GM19463 (cell line): ENCODE data around the gene TMEM229A.
A peak's percentile ranks its signal among the peaks of the same experiment; 100 is the strongest.
"Not testable (repeated sequence)": the region's sequence is repeated elsewhere in the genome, so short reads cannot be mapped to it uniquely, and the experiment has no call there.

Experiments used
- ATAC-seq: cut with Tn5 transposase; IDR thresholded peaks from one replicate; pipeline ENCODE4 v1.9.1; 2021; ENCODE audit warnings: mild to moderate bottlenecking, moderate library complexity; ENCODE audit not compliant: unreplicated experiment

The TMEM229A gene

DNA sequence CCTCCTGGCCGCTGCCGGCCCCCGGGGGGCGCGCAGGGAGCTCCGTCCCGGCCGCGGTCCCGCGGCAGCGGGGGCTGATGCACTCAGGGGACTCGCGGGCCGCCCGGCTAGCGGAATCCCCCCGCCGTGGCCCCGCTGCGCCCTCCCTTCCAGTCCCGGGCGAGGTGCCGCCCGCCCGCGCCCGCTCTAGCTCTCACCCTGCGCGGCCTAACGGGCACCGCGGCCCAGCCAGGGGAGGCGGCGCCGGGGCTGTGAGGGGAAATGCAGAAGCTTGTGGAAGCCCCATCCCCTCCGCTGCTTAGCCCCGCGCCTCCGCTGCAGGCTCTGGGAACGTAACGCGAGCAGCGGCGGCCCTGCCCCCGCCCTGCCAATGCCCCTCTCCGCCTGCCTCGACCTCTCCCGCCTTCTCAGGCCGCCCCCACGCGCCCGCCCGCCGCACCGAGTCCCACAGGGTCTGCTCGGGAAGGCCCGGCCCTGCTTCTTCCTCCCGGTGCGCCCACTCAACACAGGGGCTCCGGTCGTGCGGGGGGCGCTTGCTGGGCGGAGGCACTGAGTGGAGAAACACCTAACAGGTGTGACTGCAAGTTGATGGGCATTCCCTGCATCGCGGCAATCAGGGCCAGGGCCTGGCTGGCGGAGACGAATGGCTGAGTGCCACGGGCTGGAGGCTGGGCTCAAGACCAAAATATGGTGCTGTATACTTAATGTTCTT lies 384 bp upstream of the TMEM229A start:
- peak; percentile 31 for ATAC-seq

DNA sequence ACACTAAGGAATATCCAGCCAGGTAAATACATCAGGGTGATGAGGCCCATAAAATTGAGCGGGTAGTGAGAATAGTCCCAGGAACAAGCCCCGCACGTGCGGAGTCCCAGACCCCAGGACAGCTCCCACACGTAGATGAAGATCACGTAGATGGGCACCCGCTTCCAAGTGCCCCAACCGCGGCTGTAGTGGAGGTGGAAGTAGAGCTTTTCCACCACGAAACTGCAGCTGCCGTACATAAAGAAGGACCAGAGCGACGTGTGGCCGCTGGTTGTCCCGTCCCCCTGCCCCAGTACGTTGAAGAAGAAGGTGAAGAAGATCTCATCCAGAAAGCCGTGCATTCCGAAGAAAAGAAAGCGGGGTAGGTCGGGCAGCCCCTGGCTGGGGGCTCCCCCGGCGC lies 948 bp downstream of the TMEM229A start:
- ATAC-seq = no peak

DNA sequence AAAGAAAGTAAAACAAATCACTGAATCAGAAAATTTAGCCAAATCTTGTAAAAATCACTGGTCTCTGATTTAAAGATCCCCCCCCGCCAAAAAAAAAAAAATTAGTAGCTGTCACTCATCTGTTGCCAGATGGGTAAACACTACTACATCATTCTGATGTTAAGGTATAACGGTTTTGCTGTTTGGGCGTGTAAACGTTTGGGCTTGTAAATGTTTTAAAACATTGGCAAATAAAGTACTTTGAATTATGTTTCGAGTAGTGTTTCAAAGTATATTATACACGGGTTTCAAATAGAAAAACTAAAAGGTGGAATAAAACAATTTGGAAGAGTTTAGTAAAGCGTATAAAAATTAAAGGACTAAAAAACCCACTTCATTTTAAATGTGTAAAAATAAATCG lies 1.5 kb downstream of the TMEM229A start:
- ATAC-seq = no peak

- no peak for ATAC-seq
These were observed 1.9 kb downstream of the TMEM229A start for GRCh38 chr7:124030964-124031363.

- ATAC-seq = no peak
These were observed 3.3 kb downstream of the TMEM229A start for GRCh38 chr7:124029396-124030188.

GRCh38 chr7:124027236-124027635 lies 5.6 kb downstream of the TMEM229A start:
- ATAC-seq = no peak

GRCh38 chr7:124024329-124024728 lies 8.5 kb downstream of the TMEM229A start:
- ATAC-seq = not testable (repeated sequence)

DNA sequence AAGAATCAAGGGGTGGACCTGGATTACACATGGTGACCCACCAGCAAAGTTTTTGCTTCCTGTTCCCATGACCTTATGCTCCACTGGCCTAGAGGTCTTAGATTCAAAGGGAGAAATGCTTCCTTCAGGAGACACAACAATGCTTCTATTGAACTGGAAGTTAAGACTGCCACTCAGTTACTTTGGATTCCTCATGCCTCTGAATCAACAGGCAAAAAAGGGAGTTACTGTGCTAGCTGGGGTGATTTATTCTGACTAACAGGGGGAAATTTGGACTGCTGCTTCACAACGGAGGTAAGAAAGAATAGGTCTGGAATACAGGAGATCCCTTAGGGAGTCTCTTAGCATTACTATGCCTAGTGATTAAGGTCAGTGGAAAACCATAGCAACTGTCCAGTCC lies 10.3 kb downstream of the TMEM229A start:
- ATAC-seq = no peak

- ATAC-seq = no peak
These were observed 12.8 kb downstream of the TMEM229A start for GRCh38 chr7:124020060-124020459.

DNA sequence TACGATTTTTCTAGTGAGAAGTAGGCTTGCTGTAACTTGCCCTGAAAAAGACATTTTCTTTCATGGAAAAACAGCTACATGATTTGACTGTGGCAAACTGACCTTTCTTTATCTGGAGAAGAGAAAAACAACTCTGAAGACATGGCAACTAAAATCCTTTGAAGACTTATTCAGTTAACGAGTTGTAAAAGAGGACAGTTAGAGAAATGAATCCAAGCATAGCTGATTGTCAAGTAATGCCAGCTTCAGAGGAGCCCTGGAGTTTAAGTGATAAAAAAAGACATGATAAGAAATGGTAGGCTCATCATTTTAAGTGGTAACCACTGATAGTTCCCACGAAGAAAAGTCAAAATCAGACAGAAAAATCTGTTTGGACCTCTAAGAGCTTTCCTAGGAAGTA lies 19.6 kb downstream of the TMEM229A start:
- ATAC-seq = no peak

- no peak for ATAC-seq
These were observed 20.0 kb downstream of the TMEM229A start for GRCh38 chr7:124012864-124013263.

- ATAC-seq = no peak
These were observed 23.5 kb downstream of the TMEM229A start for GRCh38 chr7:124009321-124009720.

GRCh38 chr7:124008296-124008695 lies 24.6 kb downstream of the TMEM229A start:
- ATAC-seq = not testable (repeated sequence)

- ATAC-seq = no peak
These were observed 33.2 kb downstream of the TMEM229A start for GRCh38 chr7:123999703-124000102.

- ATAC-seq = no peak
These were observed 33.9 kb downstream of the TMEM229A start for GRCh38 chr7:123998921-123999320.

DNA sequence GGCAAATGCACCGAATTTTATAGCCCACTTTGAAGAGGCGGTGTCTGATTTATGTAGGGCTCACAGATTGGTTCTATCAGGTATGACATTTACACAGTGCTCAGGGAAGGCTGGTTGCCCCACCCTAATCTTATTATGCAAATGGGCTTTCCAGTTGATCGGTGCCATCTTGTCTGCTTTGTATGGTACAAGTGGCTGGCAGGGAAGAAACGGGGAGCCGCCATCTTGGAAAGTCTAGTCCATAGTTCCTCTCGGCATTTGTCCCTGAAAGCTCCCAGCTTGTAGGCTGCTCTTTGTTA lies 36.6 kb downstream of the TMEM229A start:
- ATAC-seq = no peak

- peak; percentile 53 for ATAC-seq
These were observed 37.1 kb downstream of the TMEM229A start for GRCh38 chr7:123995617-123996326.

- no peak for ATAC-seq
These were observed 38.4 kb downstream of the TMEM229A start for GRCh38 chr7:123994449-123994848.

GRCh38 chr7:123993996-123994395 lies 38.9 kb downstream of the TMEM229A start:
- ATAC-seq = no peak

DNA sequence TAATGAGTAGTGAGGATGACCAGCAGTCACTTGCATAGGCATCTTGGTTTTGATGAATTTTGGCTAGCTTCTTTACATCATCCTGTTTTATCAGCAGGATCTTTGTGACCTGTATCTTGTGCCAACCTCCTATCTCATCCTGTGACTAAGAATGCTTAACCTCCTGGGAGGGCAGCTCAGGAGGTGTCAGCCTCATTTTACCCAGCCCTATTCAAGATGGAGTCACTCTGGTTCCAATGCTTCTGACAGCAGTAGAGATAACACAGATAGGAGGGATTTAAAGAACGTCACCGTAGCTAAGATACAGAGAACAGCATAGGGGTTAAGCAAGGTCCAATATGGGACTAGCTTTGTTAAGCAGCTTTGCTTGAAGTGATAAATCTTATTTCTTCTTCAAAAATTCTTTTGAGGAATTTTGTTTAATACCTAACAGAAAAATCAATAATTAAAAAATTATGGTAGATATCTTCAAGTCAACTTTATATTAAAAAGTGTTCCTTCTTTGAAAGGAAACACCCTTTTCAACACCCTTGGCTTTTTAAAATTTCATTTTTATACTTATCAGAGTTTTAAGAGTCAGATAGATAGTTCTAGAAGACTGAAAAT lies 39.9 kb downstream of the TMEM229A start:
- ATAC-seq = no peak

- ATAC-seq = no peak
These were observed 45.4 kb downstream of the TMEM229A start for GRCh38 chr7:123987445-123987844.
